Neuron (in vitro differentiated cells): Measurements from ENCODE around the gene DPYSL3.

Experiments
- H2AFZ ChIP-seq: one replicate; pipeline ENCODE4 v1.6.1; 2013; ENCODE audit warnings: low read depth, mild to moderate bottlenecking, inconsistent platforms, low read length, moderate library complexity
- H3K27me3 ChIP-seq: one replicate; pipeline ENCODE4 v1.6.1; 2013; ENCODE audit warnings: low read length; ENCODE audit not compliant: insufficient read depth
- H3K36me3 ChIP-seq: one replicate; pipeline ENCODE4 v1.6.1; 2013; ENCODE audit warnings: low read length; ENCODE audit not compliant: insufficient read depth
- H3K4me1 ChIP-seq: one replicate; pipeline ENCODE4 v1.6.1; 2013; ENCODE audit warnings: low read length; ENCODE audit not compliant: insufficient read depth
- H3K4me3 ChIP-seq: 2 replicates; pipeline ENCODE4 v1.5.1; 2013; ENCODE audit warnings: mild to moderate bottlenecking, low read length, moderate library complexity
- H3K9me3 ChIP-seq: one replicate; pipeline ENCODE4 v1.6.1; 2013; ENCODE audit warnings: low read length

DPYSL3 gene

GRCh38 chr5:147481874-147482705 lies 27.8 kb downstream of the DPYSL3 start:
- Histone ChIP-seq H3K4me1 (peaks cover 6% of the 10 kb centered on the region), H3K27me3 (no peaks in the 10 kb centered on the region), H3K36me3 (no peaks in the 10 kb centered on the region), H2AFZ (no peak overlapping the region), H3K4me3 (no peak overlapping the region), H3K9me3 (no peaks in the 10 kb centered on the region)

DNA sequence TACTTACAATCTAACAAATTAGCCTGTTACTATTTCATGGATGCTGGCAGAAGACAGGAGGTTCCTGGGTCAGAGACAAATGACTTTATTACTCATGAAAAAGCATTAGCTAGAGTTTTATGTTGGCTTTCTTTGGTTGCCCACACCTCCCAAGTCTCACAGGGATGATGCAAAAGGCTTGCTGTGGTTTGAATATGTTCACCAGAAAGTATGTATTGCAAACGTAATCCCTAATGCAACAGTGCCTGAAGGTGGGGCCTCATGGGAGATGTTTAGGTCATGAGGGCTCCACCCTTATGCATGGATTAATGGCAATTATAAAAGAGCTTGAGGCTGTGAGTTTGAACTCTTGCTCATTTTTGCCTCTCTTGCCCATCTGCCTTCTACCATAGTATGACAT lies 28.5 kb downstream of the DPYSL3 start:
- no peaks in the 10 kb centered on the region for H3K27me3 ChIP-seq
- H3K9me3 ChIP-seq: no peaks in the 10 kb centered on the region
- H3K4me1 ChIP-seq: peaks cover 6% of the 10 kb centered on the region
- H3K4me3 ChIP-seq: no peak overlapping the region
- no peak overlapping the region for H2AFZ ChIP-seq
- H3K36me3 ChIP-seq: no peaks in the 10 kb centered on the region

GRCh38 chr5:147479949-147480348 lies 29.9 kb downstream of the DPYSL3 start:
- no peaks in the 10 kb centered on the region for H3K36me3 ChIP-seq
- no peaks in the 10 kb centered on the region for H3K27me3 ChIP-seq
- no peak overlapping the region for H2AFZ ChIP-seq
- no peak overlapping the region for H3K4me3 ChIP-seq
- no peaks in the 10 kb centered on the region for H3K9me3 ChIP-seq
- peaks cover 6% of the 10 kb centered on the region for H3K4me1 ChIP-seq

DNA sequence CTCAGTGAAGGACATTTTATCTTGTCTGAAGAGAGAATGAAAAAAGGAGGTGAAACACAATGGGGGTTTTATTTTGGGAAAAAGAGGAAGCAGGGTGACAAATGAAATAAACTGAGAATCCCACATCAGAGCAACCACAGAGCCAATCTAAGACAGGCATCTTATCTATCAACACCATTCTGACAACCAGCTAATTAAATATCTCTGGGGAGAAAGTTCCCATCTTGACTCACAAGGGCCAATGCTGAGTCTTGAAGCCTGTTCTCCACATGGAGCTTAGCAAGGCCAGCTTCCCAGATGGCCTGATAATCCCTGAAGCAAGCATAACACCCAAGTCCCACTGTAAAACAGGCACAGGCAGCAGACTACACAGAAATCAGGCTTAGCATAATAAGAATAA lies 30.4 kb downstream of the DPYSL3 start:
- H3K27me3 ChIP-seq: no peaks in the 10 kb centered on the region
- no peaks in the 10 kb centered on the region for H3K9me3 ChIP-seq
- no peak overlapping the region for H2AFZ ChIP-seq
- H3K4me1 ChIP-seq: peaks cover 6% of the 10 kb centered on the region
- H3K4me3 ChIP-seq: no peak overlapping the region
- no peaks in the 10 kb centered on the region for H3K36me3 ChIP-seq

- H3K27me3 ChIP-seq: no peaks in the 10 kb centered on the region
- H3K36me3 ChIP-seq: no peaks in the 10 kb centered on the region
- no peaks in the 10 kb centered on the region for H3K9me3 ChIP-seq
- H2AFZ ChIP-seq: no peak overlapping the region
- H3K4me1 ChIP-seq: no peaks in the 10 kb centered on the region
- no peak overlapping the region for H3K4me3 ChIP-seq
These were observed 35.7 kb downstream of the DPYSL3 start for GRCh38 chr5:147474140-147474539.

- no peaks in the 10 kb centered on the region for H3K4me1 ChIP-seq
- H3K27me3 ChIP-seq: no peaks in the 10 kb centered on the region
- H3K36me3 ChIP-seq: no peaks in the 10 kb centered on the region
- H3K9me3 ChIP-seq: no peaks in the 10 kb centered on the region
- no peak overlapping the region for H2AFZ ChIP-seq
- no peak overlapping the region for H3K4me3 ChIP-seq
These were observed 37.0 kb downstream of the DPYSL3 start for GRCh38 chr5:147472664-147473475.

GRCh38 chr5:147467973-147468508 lies 41.8 kb downstream of the DPYSL3 start:
- Histone ChIP-seq H3K27me3 (no peaks in the 10 kb centered on the region), H3K36me3 (no peaks in the 10 kb centered on the region), H2AFZ (no peak overlapping the region), H3K4me3 (no peak overlapping the region), H3K4me1 (no peaks in the 10 kb centered on the region), H3K9me3 (no peaks in the 10 kb centered on the region)

DNA sequence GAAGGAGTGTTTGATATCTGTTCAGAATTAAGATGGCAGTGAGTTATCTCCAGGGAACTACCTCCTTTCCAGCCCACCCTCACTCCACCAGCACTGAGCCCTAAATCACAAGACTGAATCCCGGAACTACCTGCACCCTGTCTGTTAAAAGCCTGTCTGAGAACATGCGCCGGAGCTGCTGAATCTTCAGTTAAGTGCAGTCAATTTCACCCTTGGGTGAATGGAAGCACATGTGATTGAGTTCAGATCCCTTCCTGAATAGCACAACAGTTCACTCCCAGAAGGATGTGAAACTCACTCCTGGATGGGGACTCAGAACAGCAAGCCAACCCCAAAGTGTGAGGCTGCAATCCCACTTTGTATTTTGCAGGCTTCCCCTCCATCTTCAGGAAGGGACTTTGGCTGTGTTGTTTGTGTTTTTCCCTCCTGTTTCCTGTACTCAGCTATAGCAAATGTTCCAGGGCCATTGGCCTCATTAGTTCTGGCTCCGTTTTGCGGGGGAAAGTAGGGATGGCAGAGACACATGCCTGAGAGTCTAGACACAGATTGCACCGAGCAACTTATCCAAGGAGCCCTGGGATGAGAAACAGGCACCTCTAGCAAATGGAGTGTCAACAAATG lies 43.4 kb downstream of the DPYSL3 start:
- Histone ChIP-seq H3K27me3 (no peaks in the 10 kb centered on the region), H2AFZ (no peak overlapping the region), H3K36me3 (no peaks in the 10 kb centered on the region), H3K4me3 (no peak overlapping the region), H3K4me1 (no peaks in the 10 kb centered on the region), H3K9me3 (no peaks in the 10 kb centered on the region)

DNA sequence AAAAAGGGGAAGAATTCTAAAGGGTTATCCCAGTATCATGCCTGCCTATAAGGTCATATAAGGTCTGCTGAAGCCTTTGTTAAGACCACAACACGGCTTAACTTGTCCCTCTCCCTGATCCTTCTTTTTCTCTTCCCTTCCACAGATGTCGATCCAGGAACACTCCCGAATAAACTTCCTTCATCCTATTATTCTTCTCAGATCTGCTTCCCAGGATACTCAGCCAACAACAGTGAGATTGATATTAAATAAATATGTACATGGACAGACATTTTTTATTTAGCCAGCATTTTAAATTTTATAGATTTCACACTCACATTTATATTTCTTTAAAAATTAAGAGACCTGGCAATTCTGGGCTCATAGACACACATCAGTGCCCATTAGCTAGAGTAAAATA lies 44.1 kb downstream of the DPYSL3 start:
- Histone ChIP-seq H3K27me3 (no peaks in the 10 kb centered on the region), H3K36me3 (no peaks in the 10 kb centered on the region), H3K4me3 (no peak overlapping the region), H3K9me3 (no peaks in the 10 kb centered on the region), H3K4me1 (no peaks in the 10 kb centered on the region), H2AFZ (no peak overlapping the region)

DNA sequence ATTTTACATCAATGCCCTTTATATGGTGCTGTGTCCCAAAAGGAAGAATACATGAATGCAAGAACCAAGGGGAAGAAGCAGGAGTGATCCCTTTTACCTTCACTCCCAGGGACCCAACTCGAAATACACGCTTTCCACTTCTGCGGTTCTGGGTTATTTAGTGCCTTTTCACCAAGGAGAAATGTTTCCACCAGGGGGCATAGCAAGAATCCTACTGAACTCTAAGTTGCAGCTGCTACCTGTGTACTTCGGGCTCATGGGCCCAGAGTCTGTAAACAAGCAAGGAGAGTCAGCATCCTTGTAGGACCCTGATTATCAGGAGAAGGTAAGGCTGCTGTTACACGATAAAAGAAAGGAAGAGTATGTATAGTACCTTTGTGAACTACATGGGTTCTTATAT lies 45.7 kb downstream of the DPYSL3 start:
- no peaks in the 10 kb centered on the region for H3K9me3 ChIP-seq
- no peak overlapping the region for H3K4me3 ChIP-seq

GRCh38 chr5:147461915-147462314 lies 48.0 kb downstream of the DPYSL3 start:
- H3K9me3 ChIP-seq: no peaks in the 10 kb centered on the region
- H3K36me3 ChIP-seq: no peaks in the 10 kb centered on the region
- H3K27me3 ChIP-seq: no peaks in the 10 kb centered on the region
- no peak overlapping the region for H2AFZ ChIP-seq
- no peaks in the 10 kb centered on the region for H3K4me1 ChIP-seq
- H3K4me3 ChIP-seq: no peak overlapping the region

More for the DNA sequence above, 45.7 kb downstream of the DPYSL3 start:
- Histone ChIP-seq H3K4me1 (no peaks in the 10 kb centered on the region), H3K36me3 (no peaks in the 10 kb centered on the region), H3K27me3 (no peaks in the 10 kb centered on the region), H2AFZ (no peak overlapping the region)

DNA sequence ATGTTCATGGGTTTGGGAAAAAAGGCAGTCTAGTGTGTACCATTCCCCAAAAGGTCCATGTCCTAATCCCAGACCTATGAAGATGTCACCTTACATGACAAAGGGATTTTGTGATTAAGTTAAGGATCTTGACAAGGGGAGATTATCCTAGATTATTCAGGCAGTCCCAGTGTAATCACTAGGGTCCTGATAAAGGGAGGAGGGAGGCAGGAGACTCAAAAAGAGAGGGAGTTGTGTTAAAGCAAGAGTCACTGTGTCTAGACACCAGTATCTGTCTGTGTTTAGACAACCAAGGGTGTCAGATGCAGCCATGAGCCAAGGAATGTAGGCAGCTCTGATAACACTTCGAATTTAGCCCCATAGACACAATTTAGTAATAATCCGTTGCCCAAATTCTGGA lies 49.5 kb downstream of the DPYSL3 start:
- Histone ChIP-seq H2AFZ (no peak overlapping the region), H3K4me1 (peaks cover 10% of the 10 kb centered on the region), H3K9me3 (no peaks in the 10 kb centered on the region), H3K4me3 (no peak overlapping the region), H3K27me3 (no peaks in the 10 kb centered on the region), H3K36me3 (no peaks in the 10 kb centered on the region)

DNA sequence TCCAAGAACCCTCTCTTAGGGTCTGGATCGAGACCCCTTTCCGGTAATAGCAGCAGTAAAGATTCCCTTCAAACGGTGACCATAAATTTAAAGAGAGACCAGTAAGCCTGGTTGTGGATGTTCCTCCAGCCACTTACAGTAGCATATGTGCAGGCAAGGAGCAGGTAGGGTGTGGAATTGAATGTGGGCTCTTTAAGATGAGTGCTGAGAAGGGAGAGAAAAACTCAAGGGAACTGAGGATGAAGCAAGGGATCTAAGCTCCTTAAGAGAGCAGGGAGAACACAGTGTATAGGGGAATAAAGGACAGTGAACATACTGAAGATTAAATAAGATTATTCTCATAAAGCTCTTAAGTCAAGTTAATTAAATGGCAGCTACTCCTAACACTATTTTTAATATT lies 51.3 kb downstream of the DPYSL3 start:
- Histone ChIP-seq H3K36me3 (no peaks in the 10 kb centered on the region), H2AFZ (no peak overlapping the region), H3K4me3 (no peak overlapping the region), H3K4me1 (peaks cover 20% of the 10 kb centered on the region), H3K27me3 (no peaks in the 10 kb centered on the region), H3K9me3 (no peaks in the 10 kb centered on the region)
